Tibial nerve (tissue), 3 donors: Measurements from ENCODE around the gene MT2A.

Source experiments
- CTCF ChIP-seq, 5 experiments: fragments of 200-600 bp in 3 of 5; fragments of 450-650 bp in 2 of 5; sonication (generic) in 3 of 5; IDR thresholded peaks; one replicate each; pipeline ENCODE4 v1.5.1; 2016 to 2019; ENCODE audit warnings: antibody characterized with exemption in 5 of 5, mild to moderate bottlenecking in 3 of 5, moderate library complexity in 2 of 5
- POLR2A ChIP-seq, 2 donors: fragments of 450-650 bp; IDR thresholded peaks; one replicate each; pipeline ENCODE4 v1.6.1; 2017; ENCODE audit warnings: antibody characterized with exemption in 2 of 2, mild to moderate bottlenecking in 2 of 2, moderate library complexity in 2 of 2

- TF ChIP-seq CTCF (IDR thresholded peaks at IDR 0.05) (no peak), POLR2A (IDR thresholded peaks at IDR 0.05) (no peak)
These were observed 32.8 kb downstream of the MT2A start for GRCh38 chr16:56641166-56641565.
